ENCODE measurements around the gene AJAP1.

The AJAP1 gene

GRCh38 chr1:4786055-4786454, 131.6 kb downstream of the AJAP1 start:
- Mint-ChIP-seq H3K36me3 (no peaks in the 10 kb centered on the region), H3K4me1 (ENCODE audit: low read depth) (no peaks in the 10 kb centered on the region), H3K9me3 (ENCODE audit: low read depth) (no peaks in the 10 kb centered on the region), H3K27me3 (peaks cover 1% of the 10 kb centered on the region), H3K4me3 (no peak overlapping the region), H3K27ac (no peak overlapping the region)

GRCh38 chr1:4787551-4787950, 133.1 kb downstream of the AJAP1 start:
- no peaks in the 10 kb centered on the region for H3K9me3 Mint-ChIP-seq (ENCODE audit: low read depth)
- H3K4me3 Mint-ChIP-seq = no peak overlapping the region
- no peaks in the 10 kb centered on the region for H3K4me1 Mint-ChIP-seq (ENCODE audit: low read depth)

GRCh38 chr1:4792565-4792964, 138.2 kb downstream of the AJAP1 start:
- Mint-ChIP-seq H3K27me3 (peaks cover 1% of the 10 kb centered on the region), H3K9me3 (ENCODE audit: low read depth) (no peaks in the 10 kb centered on the region), H3K36me3 (no peaks in the 10 kb centered on the region), H3K4me1 (ENCODE audit: low read depth) (no peaks in the 10 kb centered on the region), H3K4me3 (no peak overlapping the region), H3K27ac (no peak overlapping the region)

More at GRCh38 chr1:4787551-4787950, 133.1 kb downstream of the AJAP1 start:
- Mint-ChIP-seq H3K27me3 (peaks cover 1% of the 10 kb centered on the region), H3K27ac (no peak overlapping the region), H3K36me3 (no peaks in the 10 kb centered on the region)

- Mint-ChIP-seq H3K4me3 (no peak overlapping the region), H3K9me3 (ENCODE audit: low read depth) (no peaks in the 10 kb centered on the region)
These were observed 139.8 kb downstream of the AJAP1 start for GRCh38 chr1:4794020-4794780.

GRCh38 chr1:4796161-4797015, 142.0 kb downstream of the AJAP1 start:
- Mint-ChIP-seq H3K4me3 (no peak overlapping the region), H3K4me1 (ENCODE audit: low read depth) (no peaks in the 10 kb centered on the region), H3K27me3 (peaks cover 2% of the 10 kb centered on the region), H3K27ac (no peak overlapping the region), H3K9me3 (ENCODE audit: low read depth) (no peaks in the 10 kb centered on the region), H3K36me3 (no peaks in the 10 kb centered on the region)

More at GRCh38 chr1:4794020-4794780, 139.8 kb downstream of the AJAP1 start:
- Mint-ChIP-seq H3K4me1 (ENCODE audit: low read depth) (no peaks in the 10 kb centered on the region), H3K36me3 (no peaks in the 10 kb centered on the region), H3K27me3 (peaks cover 1% of the 10 kb centered on the region), H3K27ac (no peak overlapping the region)

GRCh38 chr1:4797016-4797410, 142.6 kb downstream of the AJAP1 start:
- peaks cover 2% of the 10 kb centered on the region for H3K27me3 Mint-ChIP-seq
- H3K36me3 Mint-ChIP-seq = no peaks in the 10 kb centered on the region
- H3K27ac Mint-ChIP-seq = no peak overlapping the region
- H3K4me1 Mint-ChIP-seq (ENCODE audit: low read depth) = no peaks in the 10 kb centered on the region
- H3K4me3 Mint-ChIP-seq = no peak overlapping the region
- H3K9me3 Mint-ChIP-seq (ENCODE audit: low read depth) = no peaks in the 10 kb centered on the region

GRCh38 chr1:4797429-4797828, 143.0 kb downstream of the AJAP1 start:
- no peak overlapping the region for H3K4me3 Mint-ChIP-seq
- peaks cover 2% of the 10 kb centered on the region for H3K27me3 Mint-ChIP-seq

GRCh38 chr1:4801192-4801924, 146.9 kb downstream of the AJAP1 start:
- Mint-ChIP-seq H3K4me1 (ENCODE audit: low read depth) (no peaks in the 10 kb centered on the region), H3K27me3 (peaks cover 17% of the 10 kb centered on the region), H3K27ac (no peak overlapping the region), H3K4me3 (no peak overlapping the region), H3K9me3 (ENCODE audit: low read depth) (peaks cover 2% of the 10 kb centered on the region), H3K36me3 (no peaks in the 10 kb centered on the region)

More at GRCh38 chr1:4797429-4797828, 143.0 kb downstream of the AJAP1 start:
- Mint-ChIP-seq H3K4me1 (ENCODE audit: low read depth) (no peaks in the 10 kb centered on the region), H3K27ac (no peak overlapping the region), H3K9me3 (ENCODE audit: low read depth) (no peaks in the 10 kb centered on the region), H3K36me3 (no peaks in the 10 kb centered on the region)

GRCh38 chr1:4802024-4802423, 147.6 kb downstream of the AJAP1 start:
- Mint-ChIP-seq H3K36me3 (no peaks in the 10 kb centered on the region), H3K4me3 (no peak overlapping the region), H3K4me1 (ENCODE audit: low read depth) (no peaks in the 10 kb centered on the region), H3K27me3 (peaks cover 18% of the 10 kb centered on the region), H3K9me3 (ENCODE audit: low read depth) (peaks cover 5% of the 10 kb centered on the region), H3K27ac (no peak overlapping the region)

GRCh38 chr1:4803335-4803734, 148.9 kb downstream of the AJAP1 start:
- peaks cover 5% of the 10 kb centered on the region for H3K9me3 Mint-ChIP-seq (ENCODE audit: low read depth)
- no peak overlapping the region for H3K27ac Mint-ChIP-seq
- H3K4me3 Mint-ChIP-seq = no peak overlapping the region
- no peaks in the 10 kb centered on the region for H3K4me1 Mint-ChIP-seq (ENCODE audit: low read depth)
- H3K36me3 Mint-ChIP-seq = no peaks in the 10 kb centered on the region
- H3K27me3 Mint-ChIP-seq = peaks cover 18% of the 10 kb centered on the region

GRCh38 chr1:4805987-4806386, 151.6 kb downstream of the AJAP1 start:
- no peak overlapping the region for H3K27ac Mint-ChIP-seq
- H3K9me3 Mint-ChIP-seq (ENCODE audit: low read depth) = peaks cover 7% of the 10 kb centered on the region
- H3K4me3 Mint-ChIP-seq = no peak overlapping the region
- H3K4me1 Mint-ChIP-seq (ENCODE audit: low read depth) = no peaks in the 10 kb centered on the region
- peaks cover 25% of the 10 kb centered on the region for H3K27me3 Mint-ChIP-seq
- H3K36me3 Mint-ChIP-seq = no peaks in the 10 kb centered on the region

- Mint-ChIP-seq H3K9me3 (ENCODE audit: low read depth) (peaks cover 11% of the 10 kb centered on the region), H3K4me1 (ENCODE audit: low read depth) (no peaks in the 10 kb centered on the region), H3K27ac (no peak overlapping the region), H3K4me3 (no peak overlapping the region), H3K27me3 (peaks cover 4% of the 10 kb centered on the region), H3K36me3 (no peaks in the 10 kb centered on the region)
These were observed 166.1 kb downstream of the AJAP1 start for GRCh38 chr1:4820543-4820942.

GRCh38 chr1:4825800-4826450, 171.5 kb downstream of the AJAP1 start:
- Mint-ChIP-seq H3K4me3 (no peak overlapping the region), H3K36me3 (no peaks in the 10 kb centered on the region), H3K27ac (peak overlapping the region; percentile 18), H3K9me3 (ENCODE audit: low read depth) (peaks cover 7% of the 10 kb centered on the region), H3K27me3 (peaks cover 8% of the 10 kb centered on the region), H3K4me1 (ENCODE audit: low read depth) (no peaks in the 10 kb centered on the region)

- peaks cover 4% of the 10 kb centered on the region for H3K27me3 Mint-ChIP-seq
- no peak overlapping the region for H3K27ac Mint-ChIP-seq
- H3K4me1 Mint-ChIP-seq (ENCODE audit: low read depth) = no peaks in the 10 kb centered on the region
- no peaks in the 10 kb centered on the region for H3K36me3 Mint-ChIP-seq
- no peaks in the 10 kb centered on the region for H3K9me3 Mint-ChIP-seq (ENCODE audit: low read depth)
- no peak overlapping the region for H3K4me3 Mint-ChIP-seq
These were observed 176.3 kb downstream of the AJAP1 start for GRCh38 chr1:4830707-4831106.

All from activated naive CD8-positive, alpha-beta T cell (primary cell).